ENCODE results near the gene CABYR.

CABYR gene

GRCh38 chr18:24195296-24196053 is 56.6 kb downstream of the CABYR start:
- H3K27ac ChIP-seq (ENCODE audit: low read length): no peak overlapping the region
- H3K4me2 ChIP-seq (ENCODE audit: low read length): no peak overlapping the region
- H4K20me1 ChIP-seq (ENCODE audit: insufficient read depth, low read length): no peaks in the 10 kb centered on the region
- TF ChIP-seq EZH2phosphoT487 (IDR thresholded peaks at IDR 0.05; ENCODE audit: low read depth) (no peak), CTCF (IDR thresholded peaks at IDR 0.05; ENCODE audit: low read depth, low read length) (no peak)
- H3K79me2 ChIP-seq (ENCODE audit: low read length): no peaks in the 10 kb centered on the region
- H3K9me3 ChIP-seq (ENCODE audit: insufficient read depth, low read length): no peaks in the 10 kb centered on the region
- no peak overlapping the region for H2AFZ ChIP-seq (ENCODE audit: low read depth, low read length)
- no peak overlapping the region for H3K4me3 ChIP-seq (ENCODE audit: low read length)
- H3K27me3 ChIP-seq (ENCODE audit: low read depth, low read length): peaks cover 29% of the 10 kb centered on the region
- no peaks in the 10 kb centered on the region for H3K36me3 ChIP-seq (replicated peaks; ENCODE audit: low read depth, low read length)
- H3K9ac ChIP-seq (ENCODE audit: low read length): no peak overlapping the region
- peaks cover 9% of the 10 kb centered on the region for H3K4me1 ChIP-seq (ENCODE audit: low read length)

- H3K9ac ChIP-seq (ENCODE audit: low read length): no peak overlapping the region
- no peak overlapping the region for H3K4me2 ChIP-seq (ENCODE audit: low read length)
- H2AFZ ChIP-seq (ENCODE audit: low read depth, low read length): no peak overlapping the region
- no peak overlapping the region for H3K4me3 ChIP-seq (ENCODE audit: low read length)
- no peaks in the 10 kb centered on the region for H3K36me3 ChIP-seq (replicated peaks; ENCODE audit: low read depth, low read length)
- no peaks in the 10 kb centered on the region for H4K20me1 ChIP-seq (ENCODE audit: insufficient read depth, low read length)
- no peaks in the 10 kb centered on the region for H3K79me2 ChIP-seq (ENCODE audit: low read length)
- H3K27ac ChIP-seq (ENCODE audit: low read length): no peak overlapping the region
- H3K9me3 ChIP-seq (ENCODE audit: insufficient read depth, low read length): no peaks in the 10 kb centered on the region
- no peak for TF ChIP-seq EZH2phosphoT487 (IDR thresholded peaks at IDR 0.05; ENCODE audit: low read depth)
- TF ChIP-seq CTCF (IDR thresholded peaks at IDR 0.05; ENCODE audit: low read depth, low read length): no peak
- peaks cover 8% of the 10 kb centered on the region for H3K4me1 ChIP-seq (ENCODE audit: low read length)
- H3K27me3 ChIP-seq (ENCODE audit: low read depth, low read length): peaks cover 20% of the 10 kb centered on the region
These were observed 57.9 kb downstream of the CABYR start for GRCh38 chr18:24196764-24197163.

GRCh38 chr18:24197412-24197811 is 58.5 kb downstream of the CABYR start:
- TF ChIP-seq EZH2phosphoT487 (IDR thresholded peaks at IDR 0.05; ENCODE audit: low read depth): no peak
- TF ChIP-seq CTCF (IDR thresholded peaks at IDR 0.05; ENCODE audit: low read depth, low read length): no peak
- peaks cover 1% of the 10 kb centered on the region for H3K4me1 ChIP-seq (ENCODE audit: low read length)
- no peak overlapping the region for H3K4me2 ChIP-seq (ENCODE audit: low read length)
- no peak overlapping the region for H3K4me3 ChIP-seq (ENCODE audit: low read length)
- peaks cover 14% of the 10 kb centered on the region for H3K27me3 ChIP-seq (ENCODE audit: low read depth, low read length)
- H3K36me3 ChIP-seq (replicated peaks; ENCODE audit: low read depth, low read length): no peaks in the 10 kb centered on the region
- H3K9ac ChIP-seq (ENCODE audit: low read length): no peak overlapping the region
- no peak overlapping the region for H2AFZ ChIP-seq (ENCODE audit: low read depth, low read length)
- H4K20me1 ChIP-seq (ENCODE audit: insufficient read depth, low read length): no peaks in the 10 kb centered on the region
- H3K79me2 ChIP-seq (ENCODE audit: low read length): no peaks in the 10 kb centered on the region
- no peak overlapping the region for H3K27ac ChIP-seq (ENCODE audit: low read length)
- no peaks in the 10 kb centered on the region for H3K9me3 ChIP-seq (ENCODE audit: insufficient read depth, low read length)

- Histone ChIP-seq H4K20me1 (ENCODE audit: insufficient read depth, low read length) (no peaks in the 10 kb centered on the region), H3K4me2 (ENCODE audit: low read length) (no peak overlapping the region), H3K4me1 (ENCODE audit: low read length) (no peaks in the 10 kb centered on the region), H3K36me3 (replicated peaks; ENCODE audit: low read depth, low read length) (no peaks in the 10 kb centered on the region), H3K79me2 (ENCODE audit: low read length) (no peaks in the 10 kb centered on the region), H3K4me3 (ENCODE audit: low read length) (no peak overlapping the region), H3K9me3 (ENCODE audit: insufficient read depth, low read length) (no peaks in the 10 kb centered on the region), H3K27me3 (ENCODE audit: low read depth, low read length) (0 out of 2 replicates have a peak, but pooled peaks cover 8% of the 10 kb centered on the region), H2AFZ (ENCODE audit: low read depth, low read length) (no peak overlapping the region), H3K27ac (ENCODE audit: low read length) (no peak overlapping the region), H3K9ac (ENCODE audit: low read length) (no peak overlapping the region)
- no peak for TF ChIP-seq CTCF (IDR thresholded peaks at IDR 0.05; ENCODE audit: low read depth, low read length)
- TF ChIP-seq EZH2phosphoT487 (IDR thresholded peaks at IDR 0.05; ENCODE audit: low read depth): no peak
These were observed 59.6 kb downstream of the CABYR start for GRCh38 chr18:24198461-24198860.
